ENCODE results near the gene PISD.

Gene PISD

GRCh38 chr22:31627223-31627731 is 34.7 kb downstream of the PISD start (continued):
- TF ChIP-seq ZNF70 (CRISPR knock-in tag; IDR thresholded peaks at IDR 0.05), result no peak
- TF ChIP-seq CSRNP3 (CRISPR knock-in tag; IDR thresholded peaks at IDR 0.05), result no peak
- TF ChIP-seq SNAI2 (CRISPR knock-in tag; IDR thresholded peaks at IDR 0.05), result no peak
- TF ChIP-seq BACH2 (CRISPR knock-in tag; IDR thresholded peaks at IDR 0.05; ENCODE audit: borderline replicate concordance), result no peak

GRCh38 chr22:31626427-31627150 is 35.4 kb downstream of the PISD start:
- no peak for ATAC-seq
- TF ChIP-seq ARNTL (CRISPR knock-in tag; IDR thresholded peaks at IDR 0.05; ENCODE audit: borderline replicate concordance, low read depth) (no peak), RARB (CRISPR knock-in tag; IDR thresholded peaks at IDR 0.05) (no peak), TOX (CRISPR knock-in tag; IDR thresholded peaks at IDR 0.05; ENCODE audit: borderline replicate concordance) (no peak), TSHZ2 (CRISPR knock-in tag; IDR thresholded peaks at IDR 0.05) (no peak), PPARA (CRISPR knock-in tag; IDR thresholded peaks at IDR 0.05; ENCODE audit: borderline replicate concordance) (no peak), ZFP30 (CRISPR knock-in tag; IDR thresholded peaks at IDR 0.05) (no peak), ESRRG (CRISPR knock-in tag; IDR thresholded peaks at IDR 0.05) (no peak), POU6F1 (CRISPR knock-in tag; IDR thresholded peaks at IDR 0.05; ENCODE audit: borderline replicate concordance, low read depth) (no peak), ZNF8 (CRISPR knock-in tag; IDR thresholded peaks at IDR 0.05) (no peak), CREB5 (CRISPR knock-in tag; IDR thresholded peaks at IDR 0.05; ENCODE audit: low read depth) (no peak), CSRNP3 (CRISPR knock-in tag; IDR thresholded peaks at IDR 0.05) (no peak), GLIS3 (CRISPR knock-in tag; IDR thresholded peaks at IDR 0.05) (no peak), ISL1 (CRISPR knock-in tag; IDR thresholded peaks at IDR 0.05) (no peak), ZNF70 (CRISPR knock-in tag; IDR thresholded peaks at IDR 0.05) (no peak), PATZ1 (CRISPR knock-in tag; IDR thresholded peaks at IDR 0.05; ENCODE audit: borderline replicate concordance) (no peak)

Measured in SK-N-SH treated with all-trans-retinoic acid at 6 μM for 48 hours (cell line).